Mucosa of descending colon (tissue), 3 donors: ENCODE results near the gene AWAT1. TPM values are rescaled to one million over a fixed set of nuclear protein-coding genes. Genes with fewer than 3 reads are reported as not detected.

ENCODE experiments used
- ATAC-seq: fragments of 200-7000 bp; cut with Tn5 transposase; one replicate; pipeline ENCODE4 v1.9.1; 2020; ENCODE audit warnings: mild to moderate bottlenecking, moderate library complexity
- DNase-seq, 3 donors: peaks; one replicate each; pipeline ENCODE4 v3.0.0-alpha.2; 2020
- H3K36me3 ChIP-seq: fragments of 200-600 bp; one replicate; pipeline ENCODE4 v1.8.0; 2021; ENCODE audit warnings: low read depth, mild to moderate bottlenecking
- H3K4me1 ChIP-seq: fragments of 200-600 bp; one replicate; pipeline ENCODE4 v1.8.0; 2021; ENCODE audit warnings: low read depth, mild to moderate bottlenecking
- H3K4me3 ChIP-seq: fragments of 200-600 bp; one replicate; pipeline ENCODE4 v1.8.0; 2021; ENCODE audit warnings: mild to moderate bottlenecking
- H3K9me3 ChIP-seq: fragments of 200-600 bp; one replicate; pipeline ENCODE4 v1.8.0; 2021; ENCODE audit warnings: mild to moderate bottlenecking
- CTCF ChIP-seq: fragments of 200-600 bp; IDR thresholded peaks from one replicate; pipeline ENCODE4 v1.8.0; 2022; ENCODE audit warnings: antibody characterized with exemption, mild to moderate bottlenecking
- intact Hi-C, 2 donors: fragments of 100-400 bp; cut with DNase I in 1 of 2; cut with micrococcal nuclease in 1 of 2; formaldehyde crosslinking; loops; one replicate each; pipeline versions ENCODE4 v1.11.0 to v1.11.1; 2022; cut with DNase I, micrococcal nuclease
- total RNA-seq, 3 donors: library from RNA; stranded (reverse); fragmentation: NEBNext Ultra II Directional in 2 of 3; extraction: Animal tissue kit (Norgen Biotek cat#: 25700) in 2 of 3; gene quantifications; one replicate each; pipeline versions ENCODE4 v1.2.1 to v1.2.4, GENCODE V29; 2021 to 2023
- donor health status: DM: no; HTN: no; CAD: no; lungs with moderate emphysema.
- donor health status: DM: no; HTN: no; CAD: no.
- donor health status: DM: no; HTN: yes; CAD: no.

Gene AWAT1
- total RNA-seq, 3 donors from 2014 or later: not detected

- Histone ChIP-seq H3K36me3 (no peaks in the 10 kb centered on the region), H3K4me3 (no peak overlapping the region), H3K9me3 (no peaks in the 10 kb centered on the region), H3K4me1 (no peaks in the 10 kb centered on the region)
- no peak for DNase-seq
- intact Hi-C loops: no loop called here
- no peak for TF ChIP-seq CTCF
- ATAC-seq: no peak
Measured at GRCh38 chrX:70254063-70254400, 19.6 kb downstream of the AWAT1 start.

- Histone ChIP-seq H3K9me3 (no peaks in the 10 kb centered on the region), H3K4me1 (no peaks in the 10 kb centered on the region), H3K36me3 (no peaks in the 10 kb centered on the region), H3K4me3 (no peak overlapping the region)
- no peak for ATAC-seq
- TF ChIP-seq CTCF: no peak
- intact Hi-C loops: no loop called here
- no peak for DNase-seq
Measured at GRCh38 chrX:70254909-70255308, 20.5 kb downstream of the AWAT1 start.

GRCh38 chrX:70255452-70255851 is 21.0 kb downstream of the AWAT1 start:
- Histone ChIP-seq H3K36me3 (no peaks in the 10 kb centered on the region), H3K4me3 (no peak overlapping the region), H3K9me3 (no peaks in the 10 kb centered on the region), H3K4me1 (no peaks in the 10 kb centered on the region)
- ATAC-seq (no peak), DNase-seq (no peak)
- TF ChIP-seq CTCF: no peak
- intact Hi-C loops: no loop called here

- intact Hi-C loops: no loop called here
- H3K9me3 ChIP-seq: no peaks in the 10 kb centered on the region
- TF ChIP-seq CTCF: no peak
- no peaks in the 10 kb centered on the region for H3K36me3 ChIP-seq
- ATAC-seq: peak; percentile 74
- H3K4me3 ChIP-seq: no peak overlapping the region
- no peaks in the 10 kb centered on the region for H3K4me1 ChIP-seq
- peak in 1 of 3 donors; percentile 4 for DNase-seq
Measured at GRCh38 chrX:70257423-70258288, 23.2 kb downstream of the AWAT1 start.

- TF ChIP-seq CTCF: no peak
- DNase-seq: no peak
- Histone ChIP-seq H3K9me3 (no peaks in the 10 kb centered on the region), H3K4me1 (no peaks in the 10 kb centered on the region), H3K36me3 (no peaks in the 10 kb centered on the region), H3K4me3 (no peak within 1 kb of the TSS)
- no peak for ATAC-seq
- intact Hi-C loops: loop anchor here in 1 of 2 donors (10.0 kb wide), 1 partner anchor 65 kb away; no protein-coding TSS in a partner anchor
Measured at GRCh38 chrX:70260104-70260503, 25.6 kb downstream of the AWAT1 start, which contains the start of gene P2RY4. Gene P2RY4 (minus strand): TSS chrX:70260204. CDS start chrX:70259624, 580 bp downstream.
